Uterus (tissue), 4 donors: ENCODE measurements around the gene TAF13. TPM values are rescaled to one million over a fixed set of nuclear protein-coding genes. Genes with fewer than 3 reads are reported as not detected.

ENCODE experiments used
- DNase-seq, 2 donors: peaks; one replicate each; pipeline ENCODE4 v3.0.0-alpha.2; 2019 to 2020
- H3K27ac ChIP-seq, 2 donors: fragments of 200-600 bp; sonication (generic); 1 replicate in 1 of 2; 2 replicates in 1 of 2; pipeline ENCODE4 v1.5.1; 2016 to 2018
- H3K27me3 ChIP-seq, 2 donors: fragments of 200-600 bp; sonication (generic); one replicate each; pipeline ENCODE4 v1.5.1; 2018 to 2019; ENCODE audit warnings: control low read depth in 1 of 2
- H3K36me3 ChIP-seq, 2 donors: fragments of 200-600 bp; sonication (generic); one replicate each; pipeline ENCODE4 v1.5.1; 2019; ENCODE audit warnings: control low read depth in 1 of 2
- H3K4me1 ChIP-seq, 2 donors: fragments of 200-600 bp; sonication (generic); one replicate each; pipeline ENCODE4 v1.5.1; 2018 to 2019; ENCODE audit warnings: control low read depth in 1 of 2
- H3K4me3 ChIP-seq, 2 donors: fragments of 200-600 bp; sonication (generic); 1 replicate in 1 of 2; 2 replicates in 1 of 2; pipeline ENCODE4 v1.5.1; 2018 to 2019; ENCODE audit warnings: mild to moderate bottlenecking in 1 of 2
- H3K9me3 ChIP-seq, 2 donors: fragments of 200-600 bp; sonication (generic); one replicate each; pipeline ENCODE4 v1.5.1; 2019; ENCODE audit warnings: control low read depth in 1 of 2
- POLR2A ChIP-seq, 2 donors: fragments of 450-650 bp; IDR thresholded peaks; one replicate each; pipeline ENCODE4 v1.6.1; 2016; ENCODE audit warnings: antibody characterized with exemption in 2 of 2, mild to moderate bottlenecking in 1 of 2, moderate library complexity in 1 of 2
- intact Hi-C: fragments of 100-400 bp; cut with DNase I; formaldehyde crosslinking; loops from one replicate; pipeline ENCODE4 v1.15.1; 2023; ENCODE audit warnings: low total_unique reads
- total RNA-seq, 4 donors: library from RNA; depleted of rRNA in 3 of 4; stranded (reverse); fragments of >200 nt in 3 of 4; gene quantifications; one replicate each; pipeline versions ENCODE4 v1.1.0 to v1.2.4, GENCODE V29; 2014 to 2023
- TF ChIP-seq, protein P1 (sequence below), 4 experiments: fragments of 200-600 bp in 2 of 4; fragments of 450-650 bp in 2 of 4; sonication (generic) in 2 of 4; IDR thresholded peaks; one replicate each; pipeline ENCODE4 v1.5.1; 2016 to 2019; ENCODE audit warnings: antibody characterized with exemption in 4 of 4, mild to moderate bottlenecking in 2 of 4, moderate library complexity in 1 of 4
- donor health status: DM: yes; HTN: yes; CAD: no.

Gene TAF13
- total RNA-seq, 4 donors from 2014 or later, result 2.0 to 56.3 (median 25.7) TPM

- Histone ChIP-seq H3K9me3 (no peaks in the 10 kb centered on the region), H3K4me1 (peaks cover 0 to 4% of the 10 kb centered on the region in 2 donors), H3K27ac (no peak overlapping the region), H3K4me3 (peak overlapping the region in 1 of 2 donors; percentile 27), H3K36me3 (no peaks in the 10 kb centered on the region), H3K27me3 (peaks cover 3 to 15% of the 10 kb centered on the region in 2 donors)
- TF ChIP-seq, protein P1, sequence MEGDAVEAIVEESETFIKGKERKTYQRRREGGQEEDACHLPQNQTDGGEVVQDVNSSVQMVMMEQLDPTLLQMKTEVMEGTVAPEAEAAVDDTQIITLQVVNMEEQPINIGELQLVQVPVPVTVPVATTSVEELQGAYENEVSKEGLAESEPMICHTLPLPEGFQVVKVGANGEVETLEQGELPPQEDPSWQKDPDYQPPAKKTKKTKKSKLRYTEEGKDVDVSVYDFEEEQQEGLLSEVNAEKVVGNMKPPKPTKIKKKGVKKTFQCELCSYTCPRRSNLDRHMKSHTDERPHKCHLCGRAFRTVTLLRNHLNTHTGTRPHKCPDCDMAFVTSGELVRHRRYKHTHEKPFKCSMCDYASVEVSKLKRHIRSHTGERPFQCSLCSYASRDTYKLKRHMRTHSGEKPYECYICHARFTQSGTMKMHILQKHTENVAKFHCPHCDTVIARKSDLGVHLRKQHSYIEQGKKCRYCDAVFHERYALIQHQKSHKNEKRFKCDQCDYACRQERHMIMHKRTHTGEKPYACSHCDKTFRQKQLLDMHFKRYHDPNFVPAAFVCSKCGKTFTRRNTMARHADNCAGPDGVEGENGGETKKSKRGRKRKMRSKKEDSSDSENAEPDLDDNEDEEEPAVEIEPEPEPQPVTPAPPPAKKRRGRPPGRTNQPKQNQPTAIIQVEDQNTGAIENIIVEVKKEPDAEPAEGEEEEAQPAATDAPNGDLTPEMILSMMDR (IDR thresholded peaks at IDR 0.05), result no peak
- no peak for TF ChIP-seq POLR2A (IDR thresholded peaks at IDR 0.05)
- intact Hi-C loops, result no loop called here
- DNase-seq, result no peak
Measured at GRCh38 chr1:109114342-109114674, 38.5 kb upstream of the TAF13 start.

- intact Hi-C loops, result no loop called here
- Histone ChIP-seq H3K27ac (no peak within 1 kb of the TSS), H3K36me3 (no peaks in the 10 kb centered on the region), H3K4me3 (peak within 1 kb of the TSS; percentile 0 to 27), H3K9me3 (no peaks in the 10 kb centered on the region), H3K27me3 (peaks cover 3 to 15% of the 10 kb centered on the region in 2 donors), H3K4me1 (peaks cover 0 to 4% of the 10 kb centered on the region in 2 donors)
- TF ChIP-seq, protein P1 (IDR thresholded peaks at IDR 0.05), result no peak
- no peak for TF ChIP-seq POLR2A (IDR thresholded peaks at IDR 0.05)
- peak in 1 of 2 donors; percentile 46 for DNase-seq
Measured at GRCh38 chr1:109113590-109114341, 38.0 kb upstream of the TAF13 start, which contains the start of gene ELAPOR1. Gene ELAPOR1 (plus strand): TSS chr1:109114115. CDS start chr1:109114184, 69 bp downstream.

- Histone ChIP-seq H3K9me3 (no peaks in the 10 kb centered on the region), H3K27me3 (peaks cover 3 to 15% of the 10 kb centered on the region in 2 donors), H3K4me3 (peak overlapping the region; percentile 0 to 27), H3K36me3 (no peaks in the 10 kb centered on the region), H3K4me1 (peaks cover 0 to 4% of the 10 kb centered on the region in 2 donors), H3K27ac (peak overlapping the region in 1 of 2 donors; percentile 26)
- intact Hi-C loops, result no loop called here
- DNase-seq, result peak; percentile 90 to 92
- TF ChIP-seq, protein P1 (IDR thresholded peaks at IDR 0.05), result peak; percentile 80 to 92 (median 88)
- no peak for TF ChIP-seq POLR2A (IDR thresholded peaks at IDR 0.05)
Measured at GRCh38 chr1:109112652-109113285, 37.0 kb upstream of the TAF13 start.

GRCh38 chr1:109112056-109112651 lies 36.4 kb upstream of the TAF13 start:
- peaks cover 0 to 4% of the 10 kb centered on the region in 2 donors for H3K4me1 ChIP-seq
- H3K36me3 ChIP-seq, result no peaks in the 10 kb centered on the region
- peaks cover 3 to 15% of the 10 kb centered on the region in 2 donors for H3K27me3 ChIP-seq
- H3K4me3 ChIP-seq, result peak overlapping the region; percentile 0 to 27
- intact Hi-C loops, result no loop called here
- peak overlapping the region in 1 of 2 donors; percentile 26 for H3K27ac ChIP-seq
- H3K9me3 ChIP-seq, result no peaks in the 10 kb centered on the region
- DNase-seq, result no peak
- TF ChIP-seq, protein P1 (IDR thresholded peaks at IDR 0.05), result no peak
- no peak for TF ChIP-seq POLR2A (IDR thresholded peaks at IDR 0.05)
